Hematopoietic multipotent progenitor cell treated with erythropoietin and hydrocortisone succinate and interleukin-3 and kit ligand, for 15 days (in vitro differentiated cells): ENCODE data around the gene GPR152.
A peak's percentile ranks its signal among the peaks of the same experiment; 100 is the strongest.

Experiments used
- DNase-seq: peaks from one replicate; pipeline ENCODE4 v3.0.0-alpha.2; 2015; ENCODE audit warnings: low spot score

The GPR152 gene

GRCh38 chr11:67465189-67465510 is 12.6 kb upstream of the GPR152 start:
- DNase-seq = no peak

- DNase-seq = peak; percentile 89
Observed at GRCh38 chr11:67464411-67465188, 12.1 kb upstream of the GPR152 start.

GRCh38 chr11:67463680-67464410 is 11.3 kb upstream of the GPR152 start:
- peak; percentile 57 for DNase-seq

GRCh38 chr11:67463186-67463585 is 10.7 kb upstream of the GPR152 start:
- no peak for DNase-seq

GRCh38 chr11:67458266-67458665 is 5.7 kb upstream of the GPR152 start:
- no peak for DNase-seq

- no peak for DNase-seq
Observed at GRCh38 chr11:67457453-67457852, 4.9 kb upstream of the GPR152 start.

- DNase-seq = no peak
Observed at GRCh38 chr11:67456068-67456705, 3.7 kb upstream of the GPR152 start.

GRCh38 chr11:67455054-67455453 is 2.5 kb upstream of the GPR152 start, which contains the start of gene CABP4:
Gene CABP4 (plus strand): TSS chr11:67455354. CDS start chr11:67455424, 70 bp downstream.
- no peak for DNase-seq

- DNase-seq = no peak
Observed at GRCh38 chr11:67453816-67454732, 1.5 kb upstream of the GPR152 start.

GRCh38 chr11:67451658-67451976 is 912 bp downstream of the GPR152 start:
- DNase-seq = no peak

- no peak for DNase-seq
Observed at GRCh38 chr11:67450796-67451657, 1.5 kb downstream of the GPR152 start.

GRCh38 chr11:67449116-67449844 is 3.2 kb downstream of the GPR152 start:
- DNase-seq = no peak

GRCh38 chr11:67448220-67448609 is 4.3 kb downstream of the GPR152 start:
- no peak for DNase-seq

- DNase-seq = no peak
Observed at GRCh38 chr11:67445515-67445914, 7.0 kb downstream of the GPR152 start.

- DNase-seq = no peak
Observed at GRCh38 chr11:67442504-67443404, 9.8 kb downstream of the GPR152 start.

GRCh38 chr11:67441731-67442351 is 10.7 kb downstream of the GPR152 start:
- no peak for DNase-seq

GRCh38 chr11:67441098-67441563 is 11.4 kb downstream of the GPR152 start:
- no peak for DNase-seq

- DNase-seq = no peak
Observed at GRCh38 chr11:67440229-67441097, 12.1 kb downstream of the GPR152 start.
